ENCODE data around the gene IL23R.

The IL23R gene

DNA sequence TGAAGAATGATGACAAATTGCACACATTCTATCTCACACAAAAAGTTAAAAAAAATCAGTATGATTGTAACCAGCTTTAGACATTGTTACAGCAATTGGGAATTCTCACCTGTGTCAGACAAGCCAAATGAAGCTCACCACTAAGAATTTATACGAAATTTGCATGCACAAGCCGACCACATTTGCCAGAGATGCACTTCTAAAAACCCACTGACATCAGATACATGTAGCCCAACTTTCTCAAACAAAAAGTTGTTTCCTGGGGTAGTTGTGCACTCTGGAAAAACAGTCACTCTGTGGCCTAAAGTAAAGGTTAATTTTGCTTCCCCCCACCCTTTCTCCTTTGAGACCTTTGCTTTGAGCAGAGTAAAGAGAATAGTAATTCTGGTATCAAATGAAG is 73.5 kb downstream of the IL23R start:
- Histone ChIP-seq H3K9me3 (replicated peaks in 1 of 11) (peaks cover 0 to 6% (median 0%) of the 10 kb centered on the region in 11 experiments; a peak in 2 of 22 replicates), H3K9ac (no peak overlapping the region), H3K27me3 (no peaks in the 10 kb centered on the region), H3K4me3 (no peak overlapping the region), H3K4me1 (no peaks in the 10 kb centered on the region), H4K20me1 (no peaks in the 10 kb centered on the region), H3K36me3 (no peaks in the 10 kb centered on the region), H3K27ac (no peak overlapping the region), H3K4me2 (no peak overlapping the region)
- no peak for TF ChIP-seq Cebpa-rat (IDR thresholded peaks at IDR 0.05)

DNA sequence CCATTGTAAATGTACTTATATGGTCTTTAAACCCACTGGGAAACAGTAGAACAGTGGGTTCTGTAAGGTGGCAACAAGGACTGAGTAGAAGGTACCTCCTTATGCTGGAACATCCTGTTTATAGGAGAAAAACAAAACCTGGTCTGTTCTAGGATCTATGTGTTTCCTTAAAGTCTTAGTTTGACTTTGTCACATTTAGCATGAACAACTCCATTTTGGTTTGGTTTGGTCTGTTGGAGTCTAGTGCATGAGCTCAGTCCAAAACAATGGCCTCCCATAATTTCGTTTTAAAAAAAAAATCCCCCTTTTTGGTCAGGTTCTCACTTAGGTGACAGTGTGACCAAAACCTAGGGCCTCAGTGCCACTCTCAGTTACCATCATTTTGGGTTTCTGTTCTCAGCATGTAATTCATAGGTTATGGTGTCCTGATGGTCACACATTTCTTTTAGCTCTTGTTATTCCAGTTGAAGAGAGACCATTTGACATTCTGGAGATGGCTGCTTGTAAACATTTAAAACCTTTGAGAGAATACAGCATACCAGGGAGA is 75.0 kb downstream of the IL23R start:
- H3K27me3 ChIP-seq = no peaks in the 10 kb centered on the region
- H3K9me3 ChIP-seq (replicated peaks in 1 of 11) = peaks cover 0 to 6% (median 0%) of the 10 kb centered on the region in 11 experiments; a peak in 2 of 22 replicates
- H4K20me1 ChIP-seq = no peaks in the 10 kb centered on the region
- no peak overlapping the region for H3K4me3 ChIP-seq
- H3K27ac ChIP-seq = no peak overlapping the region
- TF ChIP-seq Cebpa-rat (IDR thresholded peaks at IDR 0.05) = no peak
- H3K36me3 ChIP-seq = no peaks in the 10 kb centered on the region
- H3K4me1 ChIP-seq = no peaks in the 10 kb centered on the region
- H3K4me2 ChIP-seq = no peak overlapping the region
- no peak overlapping the region for H3K9ac ChIP-seq

DNA sequence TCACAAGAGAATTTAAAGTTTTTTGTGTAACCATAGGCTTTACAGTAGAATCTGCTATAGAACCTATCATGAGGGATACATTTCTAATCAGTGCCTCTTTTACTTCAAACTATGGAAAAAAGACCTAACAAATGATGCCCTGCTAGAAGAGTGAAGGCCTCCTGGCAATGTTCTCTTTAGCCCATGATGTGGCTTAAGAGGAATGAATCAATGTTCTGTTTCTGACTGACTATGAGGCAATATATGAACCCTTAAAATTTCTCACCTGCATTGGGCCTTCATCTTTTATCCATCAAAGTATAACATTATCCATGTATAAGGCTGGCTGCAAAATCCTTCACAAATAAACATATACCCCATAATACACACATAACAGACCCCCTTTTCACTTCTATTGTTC is 75.8 kb downstream of the IL23R start:
- Histone ChIP-seq H3K4me1 (no peaks in the 10 kb centered on the region), H3K9me3 (replicated peaks in 1 of 11) (peaks cover 0 to 8% (median 2%) of the 10 kb centered on the region in 11 experiments; a peak in 10 of 22 replicates), H3K27me3 (no peaks in the 10 kb centered on the region), H3K36me3 (no peaks in the 10 kb centered on the region), H3K4me3 (no peak overlapping the region), H3K9ac (no peak overlapping the region), H3K27ac (no peak overlapping the region), H3K4me2 (no peak overlapping the region), H4K20me1 (no peaks in the 10 kb centered on the region)
- TF ChIP-seq Cebpa-rat (IDR thresholded peaks at IDR 0.05) = no peak

DNA sequence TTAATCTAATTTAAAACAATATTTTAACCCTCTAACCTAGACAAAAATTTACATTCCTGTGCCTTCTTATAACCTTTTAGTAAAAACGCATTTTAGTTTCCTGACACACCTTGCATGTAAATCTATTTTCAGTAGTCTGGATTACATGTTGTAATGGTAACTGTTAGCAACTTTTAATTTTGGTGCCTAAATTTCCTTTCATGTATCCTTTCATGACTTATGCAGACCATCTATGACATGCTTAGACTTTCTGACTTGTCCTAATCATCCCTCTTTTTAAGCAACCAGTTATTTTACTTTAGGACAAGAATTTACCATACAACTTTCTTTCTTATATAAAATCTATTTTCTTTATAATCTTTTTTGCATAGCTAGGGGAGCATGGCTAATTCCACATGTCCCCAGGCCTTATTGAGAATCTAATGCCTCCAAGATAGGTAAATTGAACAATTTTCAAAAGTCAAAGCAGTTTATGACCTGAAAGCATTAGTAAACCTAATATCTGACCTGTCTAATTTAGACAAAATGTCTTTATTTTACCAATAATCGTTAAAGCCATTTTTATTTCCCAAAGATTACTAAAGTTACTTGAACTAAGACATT is 83.9 kb downstream of the IL23R start:
- Histone ChIP-seq H3K4me2 (no peak overlapping the region), H3K9me3 (replicated peaks in 1 of 11) (peaks cover 60 to 83% (median 76%) of the 10 kb centered on the region in 11 experiments), H3K9ac (no peak overlapping the region), H4K20me1 (no peaks in the 10 kb centered on the region), H3K4me3 (no peak overlapping the region), H3K27ac (no peak overlapping the region), H3K4me1 (no peaks in the 10 kb centered on the region), H3K27me3 (no peaks in the 10 kb centered on the region), H3K36me3 (peaks cover 0 to 6% (median 0%) of the 10 kb centered on the region in 11 experiments; a peak in 2 of 22 replicates)
- TF ChIP-seq Cebpa-rat (IDR thresholded peaks at IDR 0.05) = no peak

DNA sequence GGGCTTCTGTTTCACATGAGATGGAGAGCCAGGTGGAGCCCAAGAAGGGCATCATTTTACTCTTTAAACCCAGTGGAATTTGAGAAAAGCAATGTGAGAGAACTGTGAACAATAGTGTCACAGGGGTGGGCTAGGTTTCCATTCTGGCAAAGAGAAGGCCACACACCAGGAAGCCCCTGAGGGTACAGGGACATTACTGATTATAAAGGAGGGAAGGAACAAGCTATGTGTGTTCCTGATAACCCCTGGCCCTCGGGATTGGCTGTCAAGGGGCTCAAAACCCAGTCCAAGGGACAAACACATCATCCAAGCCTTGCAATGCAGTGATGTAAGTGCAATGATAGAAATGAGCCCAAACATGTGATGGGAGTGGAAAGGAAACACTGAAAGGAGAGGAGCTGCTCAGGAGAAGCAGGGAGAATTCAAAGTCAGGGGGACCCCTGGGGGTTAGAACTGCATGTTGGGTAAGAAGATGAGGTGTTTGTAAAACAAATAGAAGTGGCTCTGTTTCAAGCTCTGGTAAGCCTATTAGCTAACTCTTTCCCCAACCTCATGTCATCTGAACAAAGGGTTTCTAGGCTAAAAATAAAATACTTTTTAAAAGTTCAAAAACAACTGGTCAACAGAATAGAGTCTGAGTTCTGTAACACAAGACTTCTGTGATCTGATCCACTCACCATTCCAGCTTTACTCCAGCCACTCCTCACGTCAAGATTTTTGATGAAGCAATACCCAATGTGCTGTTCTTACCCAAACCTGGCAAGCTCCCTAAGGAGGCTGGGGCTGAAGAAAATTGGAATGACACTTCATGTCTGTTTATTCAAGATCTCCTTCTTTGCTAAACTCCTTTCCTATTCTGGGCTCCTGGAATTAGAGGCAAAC is 90.3 kb downstream of the IL23R start:
- no peaks in the 10 kb centered on the region for H3K27me3 ChIP-seq
- no peak overlapping the region for H3K9ac ChIP-seq
- H4K20me1 ChIP-seq = no peaks in the 10 kb centered on the region
- H3K4me3 ChIP-seq = no peak overlapping the region; a peak in 1 of 20 replicates
- peaks cover 0 to 19% (median 12%) of the 10 kb centered on the region in 10 experiments; a peak in 13 of 20 replicates for H3K4me1 ChIP-seq
- TF ChIP-seq Cebpa-rat (IDR thresholded peaks at IDR 0.05) = no peak
- peak overlapping the region in 8 of 11 experiments; percentile 5 to 63 (median 54); a peak in 13 of 22 replicates for H3K4me2 ChIP-seq
- peaks cover 19 to 72% (median 50%) of the 10 kb centered on the region in 11 experiments for H3K9me3 ChIP-seq (replicated peaks in 1 of 11)
- H3K36me3 ChIP-seq = no peaks in the 10 kb centered on the region; a peak in 1 of 22 replicates
- H3K27ac ChIP-seq = no peak overlapping the region

DNA sequence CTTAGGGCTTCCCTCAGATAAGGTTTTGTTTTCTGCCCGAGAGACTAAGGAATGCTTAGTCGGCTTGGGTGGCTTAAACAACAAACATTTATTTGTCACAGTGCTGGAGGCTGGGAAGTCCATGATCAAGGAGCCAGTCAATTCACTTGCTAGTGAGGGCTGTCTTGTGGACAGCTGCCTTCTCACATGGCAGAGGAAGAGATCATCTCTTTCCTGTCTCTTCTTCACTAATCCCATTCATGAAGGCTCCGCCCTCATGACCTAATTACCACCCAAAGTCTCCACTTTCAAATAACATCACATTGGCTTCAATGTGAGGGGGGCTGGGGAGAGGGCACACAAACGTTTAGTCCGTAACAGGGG is 90.9 kb downstream of the IL23R start:
- Histone ChIP-seq H3K9ac (no peak overlapping the region), H4K20me1 (no peaks in the 10 kb centered on the region), H3K36me3 (no peaks in the 10 kb centered on the region; a peak in 1 of 22 replicates), H3K4me3 (no peak overlapping the region; a peak in 1 of 20 replicates), H3K27ac (no peak overlapping the region), H3K4me1 (peaks cover 0 to 26% (median 18%) of the 10 kb centered on the region in 10 experiments; a peak in 13 of 20 replicates), H3K27me3 (no peaks in the 10 kb centered on the region), H3K4me2 (peak overlapping the region in 8 of 11 experiments; percentile 5 to 63 (median 54); a peak in 13 of 22 replicates), H3K9me3 (replicated peaks in 1 of 11) (peaks cover 13 to 66% (median 44%) of the 10 kb centered on the region in 11 experiments)
- TF ChIP-seq Cebpa-rat (IDR thresholded peaks at IDR 0.05) = no peak

DNA sequence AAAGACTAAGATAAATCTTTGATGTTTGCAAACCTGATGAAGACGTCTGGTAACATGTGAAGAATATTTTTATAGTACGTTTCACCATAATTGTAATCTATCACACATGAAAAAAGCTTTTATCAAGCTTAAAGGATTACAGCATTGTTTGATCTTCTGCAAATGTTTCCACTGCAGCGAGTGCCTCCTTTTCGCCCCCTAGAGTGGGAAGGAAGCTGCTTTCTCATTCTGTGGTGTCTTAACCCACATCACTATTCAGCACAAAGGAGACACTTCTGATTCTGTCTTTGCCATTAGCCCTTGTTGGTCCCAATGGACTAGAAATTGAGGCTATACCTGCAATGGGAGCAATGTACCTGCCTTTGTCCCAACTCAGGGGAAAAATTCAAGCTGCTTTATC is 95.4 kb downstream of the IL23R start:
- no peaks in the 10 kb centered on the region for H3K27me3 ChIP-seq
- H3K9ac ChIP-seq = no peak overlapping the region
- no peaks in the 10 kb centered on the region for H4K20me1 ChIP-seq
- H3K9me3 ChIP-seq (replicated peaks in 1 of 11) = peaks cover 0 to 32% (median 6%) of the 10 kb centered on the region in 11 experiments; a peak in 11 of 22 replicates
- peak overlapping the region in 8 of 11 experiments; percentile 10 to 98 (median 84); a peak in 14 of 22 replicates for H3K4me2 ChIP-seq
- H3K36me3 ChIP-seq = no peaks in the 10 kb centered on the region
- H3K4me1 ChIP-seq = peaks cover 12 to 66% (median 57%) of the 10 kb centered on the region in 10 experiments
- H3K4me3 ChIP-seq = no peak overlapping the region
- TF ChIP-seq Cebpa-rat (IDR thresholded peaks at IDR 0.05) = no peak
- H3K27ac ChIP-seq = peak overlapping the region in 1 of 11 experiments; percentile 73; a peak in 1 of 22 replicates

DNA sequence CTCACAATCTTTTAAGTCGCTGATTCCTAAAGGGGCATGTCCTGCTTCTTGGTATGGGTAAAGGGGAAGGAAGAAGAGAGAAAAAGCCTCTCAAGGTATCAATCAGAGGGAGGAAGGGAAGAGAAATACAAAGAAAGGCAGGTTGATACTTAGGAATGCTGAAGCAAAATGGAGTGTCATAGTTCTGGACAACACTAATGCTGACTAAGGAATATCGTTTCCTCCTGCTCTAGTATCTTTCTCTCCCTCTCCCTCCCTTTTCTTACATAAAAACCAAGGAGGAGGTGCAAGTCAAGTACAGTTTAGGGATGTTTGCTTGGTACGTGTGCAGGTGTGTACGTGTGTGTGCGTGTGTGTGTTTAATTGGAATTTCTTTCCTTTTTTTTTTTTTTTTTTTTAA is 96.5 kb downstream of the IL23R start:
- TF ChIP-seq Cebpa-rat (IDR thresholded peaks at IDR 0.05) = no peak
- Histone ChIP-seq H3K9ac (no peak overlapping the region; a peak in 1 of 22 replicates), H3K27me3 (no peaks in the 10 kb centered on the region), H3K36me3 (0 out of 22 replicates have a peak, but pooled peaks cover 0 to 1% (median 0%) of the 10 kb centered on the region in 11 experiments), H3K4me2 (peak overlapping the region in 9 of 11 experiments; percentile 40 to 98 (median 84); a peak in 16 of 22 replicates), H4K20me1 (no peaks in the 10 kb centered on the region), H3K27ac (peak overlapping the region in 3 of 11 experiments; percentile 55 to 73 (median 70); a peak in 3 of 22 replicates), H3K4me1 (peaks cover 12 to 67% (median 59%) of the 10 kb centered on the region in 10 experiments), H3K4me3 (no peak overlapping the region), H3K9me3 (replicated peaks in 1 of 11) (peaks cover 0 to 22% (median 5%) of the 10 kb centered on the region in 11 experiments; a peak in 7 of 22 replicates)
